ENCODE measurements around the gene ALG12.

- TF ChIP-seq EZH2 (IDR thresholded peaks at IDR 0.05; ENCODE audit: borderline replicate concordance, low read depth, low read length, poor library complexity, severe bottlenecking), result no peak
- no peak for TF ChIP-seq CTCF (conservative IDR thresholded peaks at IDR 0.05; ENCODE audit: low read depth, low read length)
Measured at GRCh38 chr22:49942565-49943404, 24.5 kb upstream of the ALG12 start.
